Measurements from ENCODE around the gene KITLG. TPM values are rescaled to one million over a fixed set of nuclear protein-coding genes. Genes with fewer than 3 reads are reported as not detected.

KITLG gene
- total and polyA plus RNA-seq, 2 of the 8 experiments (the other 6 are each of a cell fraction or from before 2014, with no cell fraction given): 1.3 to 7.8 TPM

DNA sequence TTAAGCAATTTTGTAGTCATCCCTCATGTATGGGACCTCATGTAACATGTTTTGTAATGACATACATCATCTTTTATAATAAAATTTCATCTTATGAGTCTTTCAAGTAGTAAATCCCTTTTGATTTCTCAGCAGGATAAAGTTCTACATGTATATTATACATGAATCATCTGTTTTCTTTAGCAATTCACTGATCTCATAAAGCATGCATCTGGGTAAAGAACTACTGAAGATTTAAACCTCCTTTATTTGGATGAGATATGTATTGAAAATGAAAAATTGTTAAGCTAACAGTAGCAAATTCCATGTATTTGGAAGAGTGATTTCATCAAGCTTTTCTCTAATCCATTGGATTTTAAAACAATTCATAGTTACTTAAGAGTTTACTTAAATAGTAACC, 126.9 kb downstream of the KITLG start:
- no peak overlapping the region for H3K23ac ChIP-seq (ENCODE audit: insufficient read length)
- no peak overlapping the region for H2AK5ac ChIP-seq (ENCODE audit: low read depth, low read length)
- peaks cover 0 to 7% (median under 1%) of the 10 kb centered on the region in 4 experiments; a peak in 1 of 7 replicates for H3K4me1 ChIP-seq (replicated peaks in 1 of 4; ENCODE audit: control insufficient read depth in 3 of 4, insufficient read depth in 4 of 4, low read length in 3 of 4)
- H3K23me2 ChIP-seq (ENCODE audit: low read depth, low read length): no peaks in the 10 kb centered on the region; the same call in 1 of the 2 replicates
- H4K20me1 ChIP-seq (replicated peaks in 1 of 2; ENCODE audit: control insufficient read depth in 1 of 2, insufficient read depth in 2 of 2, low read length in 2 of 2): no peaks in the 10 kb centered on the region
- H3K18ac ChIP-seq (ENCODE audit: extremely low read depth, low read length): no peak overlapping the region
- no peak overlapping the region for H3K56ac ChIP-seq (replicated peaks; ENCODE audit: insufficient read length, low read depth, low read length)
- H3K14ac ChIP-seq (ENCODE audit: insufficient read length): no peak overlapping the region
- H3K27me3 ChIP-seq (replicated peaks in 1 of 4; ENCODE audit: control insufficient read depth in 3 of 4, extremely low read depth in 1 of 4, insufficient read depth in 3 of 4, low read length in 3 of 4): no peaks in the 10 kb centered on the region
- H2BK5ac ChIP-seq (ENCODE audit: low read depth, low read length): no peak overlapping the region
- ChIA-PET CTCF (ENCODE audit: partially characterized antibody) (interaction anchor here (1.3 kb wide), 1 partner anchor 11 kb away, joined by 3 read pairs; no protein-coding TSS in a partner anchor), POLR2A (ENCODE audit: partially characterized antibody) (no interaction called here)
- no peak overlapping the region for H2BK15ac ChIP-seq (ENCODE audit: low read length)
- H3K4me3 ChIP-seq (ENCODE audit: extremely low read depth in 1 of 4, insufficient read depth in 2 of 4, low read depth in 3 of 4, low read length in 4 of 4): no peak overlapping the region
- FAIRE-seq (no peak), DNase-seq (ENCODE audit: low read depth in 1 of 2, low spot score in 2 of 2) (no peak)
- H3K36me3 ChIP-seq (ENCODE audit: control insufficient read depth in 2 of 4, insufficient read depth in 4 of 4, low read length in 3 of 4): no peaks in the 10 kb centered on the region
- H4K91ac ChIP-seq (replicated peaks; ENCODE audit: insufficient read length, low read length): no peak overlapping the region
- H2AFZ ChIP-seq (ENCODE audit: low read length): no peak overlapping the region
- H3K9ac ChIP-seq (replicated peaks in 1 of 4; ENCODE audit: extremely low read depth in 1 of 4, low read depth in 3 of 4, low read length in 3 of 4): no peak overlapping the region
- no peak overlapping the region for H2BK12ac ChIP-seq (ENCODE audit: low read depth, low read length)
- no peak overlapping the region for H3K27ac ChIP-seq (ENCODE audit: low read depth, low read length)
- H4K8ac ChIP-seq (ENCODE audit: extremely low read depth, insufficient read depth, low read length): no peak overlapping the region
- no peak overlapping the region for H3K4me2 ChIP-seq (ENCODE audit: insufficient read depth in 1 of 2, low read depth in 2 of 2, low read length in 2 of 2)
- no peaks in the 10 kb centered on the region for H3K79me1 ChIP-seq (ENCODE audit: low read depth, low read length)
- no peak overlapping the region for H4K5ac ChIP-seq (ENCODE audit: insufficient read length, low read depth, low read length)
- no peak overlapping the region for H2BK20ac ChIP-seq (ENCODE audit: low read length)
- H3K4ac ChIP-seq (replicated peaks; ENCODE audit: insufficient read length, low read depth, low read length): no peak overlapping the region
- H3K9me3 ChIP-seq (ENCODE audit: insufficient read depth in 2 of 2, low read depth in 1 of 2, low read length in 1 of 2): no peaks in the 10 kb centered on the region
- no peak overlapping the region for H2BK120ac ChIP-seq (replicated peaks; ENCODE audit: low read depth, low read length)
- no peaks in the 10 kb centered on the region for H3K79me2 ChIP-seq (ENCODE audit: control insufficient read depth in 1 of 2, insufficient read depth in 2 of 2, low read length in 2 of 2)
- no peak for TF ChIP-seq NANOG (IDR thresholded peaks at IDR 0.05; ENCODE audit: insufficient read depth, low read depth, low read length, poor library complexity, severe bottlenecking)
- TF ChIP-seq JUN (IDR thresholded peaks at IDR 0.05; ENCODE audit: low read depth, low read length): no peak
- no peak for TF ChIP-seq EZH2 (IDR thresholded peaks at IDR 0.05; ENCODE audit: low read depth, low read length, severe bottlenecking)
- no peak for TF ChIP-seq TBP (IDR thresholded peaks at IDR 0.05; ENCODE audit: low read depth, low read length)
- TF ChIP-seq ASH2L (IDR thresholded peaks at IDR 0.05; ENCODE audit: low read length): no peak
- TF ChIP-seq E2F6 (IDR thresholded peaks at IDR 0.05): no peak
- TF ChIP-seq, protein P1, sequence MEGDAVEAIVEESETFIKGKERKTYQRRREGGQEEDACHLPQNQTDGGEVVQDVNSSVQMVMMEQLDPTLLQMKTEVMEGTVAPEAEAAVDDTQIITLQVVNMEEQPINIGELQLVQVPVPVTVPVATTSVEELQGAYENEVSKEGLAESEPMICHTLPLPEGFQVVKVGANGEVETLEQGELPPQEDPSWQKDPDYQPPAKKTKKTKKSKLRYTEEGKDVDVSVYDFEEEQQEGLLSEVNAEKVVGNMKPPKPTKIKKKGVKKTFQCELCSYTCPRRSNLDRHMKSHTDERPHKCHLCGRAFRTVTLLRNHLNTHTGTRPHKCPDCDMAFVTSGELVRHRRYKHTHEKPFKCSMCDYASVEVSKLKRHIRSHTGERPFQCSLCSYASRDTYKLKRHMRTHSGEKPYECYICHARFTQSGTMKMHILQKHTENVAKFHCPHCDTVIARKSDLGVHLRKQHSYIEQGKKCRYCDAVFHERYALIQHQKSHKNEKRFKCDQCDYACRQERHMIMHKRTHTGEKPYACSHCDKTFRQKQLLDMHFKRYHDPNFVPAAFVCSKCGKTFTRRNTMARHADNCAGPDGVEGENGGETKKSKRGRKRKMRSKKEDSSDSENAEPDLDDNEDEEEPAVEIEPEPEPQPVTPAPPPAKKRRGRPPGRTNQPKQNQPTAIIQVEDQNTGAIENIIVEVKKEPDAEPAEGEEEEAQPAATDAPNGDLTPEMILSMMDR (IDR thresholded peaks at IDR 0.05; ENCODE audit: control extremely low read depth in 1 of 3, insufficient read depth in 1 of 3, low read depth in 1 of 3, low read length in 3 of 3): no peak
- no peak for TF ChIP-seq CEBPB (IDR thresholded peaks at IDR 0.05; ENCODE audit: low read depth, low read length)
- no peak for TF ChIP-seq POLR2AphosphoS5 (IDR thresholded peaks at IDR 0.05; ENCODE audit: low read depth, low read length)
- TF ChIP-seq YY1 (IDR thresholded peaks at IDR 0.05; ENCODE audit: low read depth, low read length): no peak
- no peak for TF ChIP-seq GABPA (IDR thresholded peaks at IDR 0.05; ENCODE audit: borderline replicate concordance, insufficient read depth, low read length)
- TF ChIP-seq PHF8 (conservative IDR thresholded peaks at IDR 0.05; ENCODE audit: low read depth, low read length): no peak
- no peak for TF ChIP-seq CREB1 (IDR thresholded peaks at IDR 0.05)
